Mammary epithelial cell (primary cell): Measurements from ENCODE around the gene DNAJC16.
"Not testable (repeated sequence)": the region's sequence is repeated elsewhere in the genome, so short reads cannot be mapped to it uniquely, and the experiment has no call there.

ENCODE experiments used
- EZH2 ChIP-seq: IDR thresholded peaks from 2 replicates; pipeline ENCODE4 v1.6.1; 2012; ENCODE audit warnings: low read length, inconsistent platforms, borderline replicate concordance
- TF ChIP-seq, protein P1 (sequence below), 2 donors: IDR thresholded peaks in 1 of 2; conservative IDR thresholded peaks in 1 of 2; 2 replicates each; pipeline ENCODE4 v1.5.1; 2011 to 2012; ENCODE audit warnings: inconsistent platforms in 2 of 2, low read length in 2 of 2, mild to moderate bottlenecking in 2 of 2, control low read depth in 1 of 2, low read depth in 1 of 2; ENCODE audit not compliant: insufficient read depth in 1 of 2; ENCODE audit errors: extremely low read depth in 1 of 2

- TF ChIP-seq, protein P1, sequence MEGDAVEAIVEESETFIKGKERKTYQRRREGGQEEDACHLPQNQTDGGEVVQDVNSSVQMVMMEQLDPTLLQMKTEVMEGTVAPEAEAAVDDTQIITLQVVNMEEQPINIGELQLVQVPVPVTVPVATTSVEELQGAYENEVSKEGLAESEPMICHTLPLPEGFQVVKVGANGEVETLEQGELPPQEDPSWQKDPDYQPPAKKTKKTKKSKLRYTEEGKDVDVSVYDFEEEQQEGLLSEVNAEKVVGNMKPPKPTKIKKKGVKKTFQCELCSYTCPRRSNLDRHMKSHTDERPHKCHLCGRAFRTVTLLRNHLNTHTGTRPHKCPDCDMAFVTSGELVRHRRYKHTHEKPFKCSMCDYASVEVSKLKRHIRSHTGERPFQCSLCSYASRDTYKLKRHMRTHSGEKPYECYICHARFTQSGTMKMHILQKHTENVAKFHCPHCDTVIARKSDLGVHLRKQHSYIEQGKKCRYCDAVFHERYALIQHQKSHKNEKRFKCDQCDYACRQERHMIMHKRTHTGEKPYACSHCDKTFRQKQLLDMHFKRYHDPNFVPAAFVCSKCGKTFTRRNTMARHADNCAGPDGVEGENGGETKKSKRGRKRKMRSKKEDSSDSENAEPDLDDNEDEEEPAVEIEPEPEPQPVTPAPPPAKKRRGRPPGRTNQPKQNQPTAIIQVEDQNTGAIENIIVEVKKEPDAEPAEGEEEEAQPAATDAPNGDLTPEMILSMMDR (conservative IDR thresholded peaks at IDR 0.05 in 1 of 2, IDR thresholded peaks at IDR 0.05 in 1 of 2; ENCODE audit: extremely low read depth in 1 of 2, insufficient read depth in 1 of 2, low read depth in 1 of 2, low read length in 2 of 2) = not testable (repeated sequence)
- TF ChIP-seq EZH2 = not testable (repeated sequence)
Measured at GRCh38 chr1:15486844-15487610, 39.6 kb upstream of the DNAJC16 start.
